H9 (cell line): ENCODE data around the gene TMEM119. TPM values are rescaled to one million over a fixed set of nuclear protein-coding genes. Genes with fewer than 3 reads are reported as not detected.
A peak's percentile ranks its signal among the peaks of the same experiment; 100 is the strongest.

Experiments
- DNase-seq: peaks from one replicate; pipeline ENCODE4 v3.0.0-alpha.2; 2017
- H2AFZ ChIP-seq: one replicate; pipeline ENCODE4 v1.6.1; 2013; ENCODE audit warnings: mild to moderate bottlenecking, low read length, control low read depth, moderate library complexity
- H2AK5ac ChIP-seq: 2 replicates; pipeline ENCODE4 v1.6.1; 2013; ENCODE audit warnings: low read length, control low read depth, mixed read lengths; ENCODE audit not compliant: insufficient read length
- H2BK120ac ChIP-seq: one replicate; pipeline ENCODE4 v1.6.1; 2013; ENCODE audit warnings: low read depth, mild to moderate bottlenecking, low read length, control low read depth, inconsistent platforms; ENCODE audit not compliant: poor library complexity, severe bottlenecking
- H2BK12ac ChIP-seq: 2 replicates; pipeline ENCODE4 v1.6.1; 2013; ENCODE audit warnings: low read length, control low read depth, mixed read lengths, low read depth; ENCODE audit not compliant: insufficient read length
- H2BK15ac ChIP-seq: 2 replicates; pipeline ENCODE4 v1.6.1; 2013; ENCODE audit warnings: low read depth, low read length, control low read depth
- H2BK20ac ChIP-seq: one replicate; pipeline ENCODE4 v1.6.1; 2013; ENCODE audit warnings: low read depth, mild to moderate bottlenecking, low read length, control low read depth, inconsistent platforms; ENCODE audit not compliant: poor library complexity, severe bottlenecking
- H2BK5ac ChIP-seq: 2 replicates; pipeline ENCODE4 v1.6.1; 2013; ENCODE audit warnings: low read length, control low read depth, mixed read lengths; ENCODE audit not compliant: insufficient read length
- H3K14ac ChIP-seq: 2 replicates; pipeline ENCODE4 v1.6.1; 2013; ENCODE audit warnings: low read length, control low read depth; ENCODE audit not compliant: insufficient read depth
- H3K18ac ChIP-seq: 2 replicates; pipeline ENCODE4 v1.6.1; 2013; ENCODE audit warnings: low read depth, mild to moderate bottlenecking, mixed read lengths, low read length, control low read depth; ENCODE audit not compliant: insufficient read length
- H3K23ac ChIP-seq: 2 replicates; pipeline ENCODE4 v1.6.1; 2013; ENCODE audit warnings: low read length, control low read depth, mixed read lengths, low read depth; ENCODE audit not compliant: insufficient read length
- H3K23me2 ChIP-seq: 2 replicates; pipeline ENCODE4 v1.6.1; 2013; ENCODE audit warnings: low read depth, mild to moderate bottlenecking, mixed read lengths, low read length, control low read depth; ENCODE audit not compliant: insufficient read length, poor library complexity, severe bottlenecking
- H3K27ac ChIP-seq: 2 replicates; pipeline ENCODE4 v1.5.1; 2013; ENCODE audit warnings: low read length, control low read depth, mixed read lengths, low read depth; ENCODE audit not compliant: insufficient read length
- H3K27me3 ChIP-seq: 2 replicates; pipeline ENCODE4 v1.6.1; 2013; ENCODE audit warnings: low read length, control low read depth, inconsistent platforms; ENCODE audit not compliant: insufficient read depth
- H3K4ac ChIP-seq: 2 replicates; pipeline ENCODE4 v1.6.1; 2013; ENCODE audit warnings: low read depth, mild to moderate bottlenecking, control low read depth, inconsistent platforms, low read length, moderate library complexity
- H3K4me1 ChIP-seq: 2 replicates; pipeline ENCODE4 v1.6.1; 2013; ENCODE audit warnings: low read length, control low read depth, inconsistent platforms; ENCODE audit not compliant: insufficient read depth
- H3K4me2 ChIP-seq: 2 replicates; pipeline ENCODE4 v1.6.1; 2013; ENCODE audit warnings: low read length, control low read depth, mixed read lengths; ENCODE audit not compliant: insufficient read length, insufficient read depth
- H3K56ac ChIP-seq: 2 replicates; pipeline ENCODE4 v1.6.1; 2013; ENCODE audit warnings: low read depth, mild to moderate bottlenecking, mixed read lengths, low read length, control low read depth; ENCODE audit not compliant: insufficient read length
- H3K79me1 ChIP-seq: 2 replicates; pipeline ENCODE4 v1.6.1; 2013; ENCODE audit warnings: low read depth, mild to moderate bottlenecking, moderate library complexity, low read length, control low read depth, inconsistent platforms; ENCODE audit not compliant: insufficient read depth, poor library complexity, severe bottlenecking
- H3K79me2 ChIP-seq: 2 replicates; pipeline ENCODE4 v1.6.1; 2013; ENCODE audit warnings: low read length, control low read depth, inconsistent platforms; ENCODE audit not compliant: insufficient read depth
- H3K9ac ChIP-seq: 2 replicates; pipeline ENCODE4 v1.6.1; 2013; ENCODE audit warnings: low read length, control low read depth, mixed read lengths; ENCODE audit not compliant: insufficient read length; ENCODE audit errors: extremely low read depth
- H3K9me3 ChIP-seq: one replicate; pipeline ENCODE4 v1.6.1; 2013; ENCODE audit warnings: low read depth, low read length, inconsistent platforms; ENCODE audit not compliant: control insufficient read depth
- H3T11ph ChIP-seq: one replicate; pipeline ENCODE4 v1.6.1; 2013; ENCODE audit warnings: mild to moderate bottlenecking, low read length, control low read depth, inconsistent platforms
- H4K20me1 ChIP-seq: one replicate; pipeline ENCODE4 v1.6.1; 2013; ENCODE audit not compliant: control insufficient read depth, insufficient read length, insufficient read depth
- H4K5ac ChIP-seq: 2 replicates; pipeline ENCODE4 v1.6.1; 2013; ENCODE audit warnings: low read depth, mild to moderate bottlenecking, mixed read lengths, low read length, control low read depth; ENCODE audit not compliant: insufficient read length
- H4K8ac ChIP-seq: replicated peaks from 2 replicates; pipeline ENCODE4 v1.6.1; 2013; ENCODE audit warnings: low read length, control low read depth, mixed read lengths, low read depth; ENCODE audit not compliant: insufficient read length
- H4K91ac ChIP-seq: 2 replicates; pipeline ENCODE4 v1.6.1; 2013; ENCODE audit warnings: low read depth, mild to moderate bottlenecking, moderate library complexity, mixed read lengths, low read length, control low read depth; ENCODE audit not compliant: insufficient read length
- H3K27ac Mint-ChIP-seq, 3 experiments: 2 replicates in 2 of 3; 3 replicates in 1 of 3; pipeline ENCODE4 v1.8.0; 2020 to 2021; ENCODE audit warnings: mixed read lengths in 3 of 3, mild to moderate bottlenecking in 1 of 3, moderate library complexity in 1 of 3
- H3K27me3 Mint-ChIP-seq: 2 replicates; pipeline ENCODE4 v1.8.0; 2021; ENCODE audit warnings: low read depth, mild to moderate bottlenecking, moderate library complexity, mixed read lengths
- H3K36me3 Mint-ChIP-seq, 3 experiments: 2 replicates in 2 of 3; 3 replicates in 1 of 3; pipeline ENCODE4 v1.8.0; 2020 to 2021; ENCODE audit warnings: low read depth in 3 of 3, mixed read lengths in 3 of 3; ENCODE audit not compliant: insufficient read depth in 1 of 3
- H3K4me1 Mint-ChIP-seq, 2 experiments: 2 replicates each; pipeline ENCODE4 v1.8.0; 2020; ENCODE audit warnings: mixed read lengths in 2 of 2
- H3K4me3 Mint-ChIP-seq, 2 experiments: 2 replicates in 1 of 2; 3 replicates in 1 of 2; pipeline ENCODE4 v1.8.0; 2020 to 2021; ENCODE audit warnings: mild to moderate bottlenecking in 2 of 2, mixed read lengths in 2 of 2, moderate library complexity in 1 of 2
- H3K9me3 Mint-ChIP-seq, 2 experiments: 2 replicates in 1 of 2; 3 replicates in 1 of 2; pipeline ENCODE4 v1.8.0; 2020; ENCODE audit warnings: mild to moderate bottlenecking in 2 of 2, mixed read lengths in 2 of 2, moderate library complexity in 1 of 2
- CTCF ChIP-seq: fragments of 200-600 bp; sonication (generic); conservative IDR thresholded peaks from 3 replicates; pipeline ENCODE4 v1.8.0; 2021; ENCODE audit warnings: antibody characterized with exemption, mild to moderate bottlenecking
- WGBS: extraction: QIAGEN DNeasy Blood & Tissue Kit; methylation state at CpG from one replicate; pipeline ENCODE4 v1.1.7; 2013; ENCODE audit warnings: missing lambda C conversion rate, low lambda C conversion rate, mixed read lengths; ENCODE audit not compliant: insufficient read length; ENCODE audit errors: extremely low coverage; 5-methylcytosine and 5-hydroxymethylcytosine counted together
- total RNA-seq: library from RNA; stranded (reverse); gene quantifications from 2 replicates; pipeline ENCODE4 v1.2.1, GENCODE V29; 2021

The TMEM119 gene
- total RNA-seq, 1 experiment from 2014 or later, result not detected

GRCh38 chr12:108621161-108621560 lies 23.3 kb upstream of the TMEM119 start:
- Histone ChIP-seq H4K5ac (no peak overlapping the region), H2BK5ac (no peak overlapping the region), H4K91ac (no peak overlapping the region), H3K79me1 (no peaks in the 10 kb centered on the region), H3K56ac (no peak overlapping the region), H3K23me2 (no peaks in the 10 kb centered on the region), H3K27ac (no peak overlapping the region), H2AFZ (no peak overlapping the region), H2BK12ac (no peak overlapping the region), H3K27me3 (no peaks in the 10 kb centered on the region), H2AK5ac (no peak overlapping the region), H3K4me2 (no peak overlapping the region), H3K79me2 (no peaks in the 10 kb centered on the region), H3K9me3 (no peaks in the 10 kb centered on the region), H3K14ac (no peak overlapping the region), H2BK20ac (no peak overlapping the region), H4K8ac (no peak overlapping the region), H3K4ac (no peak overlapping the region), H3K4me1 (peaks cover 3% of the 10 kb centered on the region; the same call in 1 of the 2 replicates), H3T11ph (no peak overlapping the region), H3K23ac (no peak overlapping the region), H2BK15ac (no peak overlapping the region), H3K9ac (no peak overlapping the region), H2BK120ac (no peak overlapping the region), H3K18ac (no peak overlapping the region), H4K20me1 (peaks cover 4% of the 10 kb centered on the region)
- Mint-ChIP-seq H3K4me3 (no peak overlapping the region), H3K9me3 (peaks cover 2 to 3% of the 10 kb centered on the region in 2 experiments; a peak in 3 of 5 replicates), H3K4me1 (peaks cover 36% of the 10 kb centered on the region in 2 experiments), H3K36me3 (peaks cover 0 to 2% (median 0%) of the 10 kb centered on the region in 3 experiments; a peak in 2 of 7 replicates), H3K27me3 (no peaks in the 10 kb centered on the region; the same call in 1 of the 2 replicates), H3K27ac (peak overlapping the region in 2 of 3 experiments; percentile 51 to 53; a peak in 2 of 7 replicates)
- WGBS, result no CpG with 5 or more reads among the region's 3 CpGs
- no peak for DNase-seq
- no peak for TF ChIP-seq CTCF
